Epithelial cell of proximal tubule (primary cell): ENCODE results near the gene DENND4A. TPM values are rescaled to one million over a fixed set of nuclear protein-coding genes. Genes with fewer than 3 reads are reported as not detected.

Experiments used
- DNase-seq: peaks from one replicate; pipeline ENCODE4 v3.0.0-alpha.2; 2011; ENCODE audit warnings: low read depth
- H3K4me3 ChIP-seq: 2 replicates; pipeline ENCODE4 v1.5.1; 2011; ENCODE audit warnings: low read depth, mild to moderate bottlenecking, low read length
- total RNA-seq: library from RNA; depleted of rRNA; stranded (reverse); fragments of >200 nt; gene quantifications from 2 replicates; pipeline ENCODE4 v1.2.3, GENCODE V29; 2015
- TF ChIP-seq, protein P1 (sequence below): conservative IDR thresholded peaks from 2 replicates; pipeline ENCODE4 v1.5.1; 2012; ENCODE audit warnings: low read depth, mild to moderate bottlenecking, low read length

Gene DENND4A
- total RNA-seq, 1 donor from 2014 or later: 5.2 TPM

DNA sequence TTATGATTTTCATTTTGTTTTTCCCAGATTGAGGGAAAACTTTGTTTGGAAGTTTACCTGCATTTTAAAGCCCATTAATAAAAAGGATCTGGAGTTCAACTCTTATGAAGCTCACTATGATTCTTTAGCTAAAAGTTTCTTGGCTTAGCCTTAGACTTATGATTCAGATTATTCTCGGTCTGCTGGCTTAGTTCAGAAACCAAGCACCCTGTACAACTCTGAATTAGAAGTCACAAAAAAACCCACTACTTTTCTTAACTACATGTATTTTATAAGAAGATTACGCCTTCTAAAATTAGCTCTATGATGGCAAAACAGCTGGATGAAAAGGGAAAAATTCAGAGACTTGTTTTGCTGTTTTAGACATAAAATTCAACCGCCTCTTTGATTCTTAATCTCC lies 14.3 kb upstream of the DENND4A start:
- TF ChIP-seq, protein P1, sequence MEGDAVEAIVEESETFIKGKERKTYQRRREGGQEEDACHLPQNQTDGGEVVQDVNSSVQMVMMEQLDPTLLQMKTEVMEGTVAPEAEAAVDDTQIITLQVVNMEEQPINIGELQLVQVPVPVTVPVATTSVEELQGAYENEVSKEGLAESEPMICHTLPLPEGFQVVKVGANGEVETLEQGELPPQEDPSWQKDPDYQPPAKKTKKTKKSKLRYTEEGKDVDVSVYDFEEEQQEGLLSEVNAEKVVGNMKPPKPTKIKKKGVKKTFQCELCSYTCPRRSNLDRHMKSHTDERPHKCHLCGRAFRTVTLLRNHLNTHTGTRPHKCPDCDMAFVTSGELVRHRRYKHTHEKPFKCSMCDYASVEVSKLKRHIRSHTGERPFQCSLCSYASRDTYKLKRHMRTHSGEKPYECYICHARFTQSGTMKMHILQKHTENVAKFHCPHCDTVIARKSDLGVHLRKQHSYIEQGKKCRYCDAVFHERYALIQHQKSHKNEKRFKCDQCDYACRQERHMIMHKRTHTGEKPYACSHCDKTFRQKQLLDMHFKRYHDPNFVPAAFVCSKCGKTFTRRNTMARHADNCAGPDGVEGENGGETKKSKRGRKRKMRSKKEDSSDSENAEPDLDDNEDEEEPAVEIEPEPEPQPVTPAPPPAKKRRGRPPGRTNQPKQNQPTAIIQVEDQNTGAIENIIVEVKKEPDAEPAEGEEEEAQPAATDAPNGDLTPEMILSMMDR: no peak
- H3K4me3 ChIP-seq: no peak overlapping the region
- no peak for DNase-seq

DNA sequence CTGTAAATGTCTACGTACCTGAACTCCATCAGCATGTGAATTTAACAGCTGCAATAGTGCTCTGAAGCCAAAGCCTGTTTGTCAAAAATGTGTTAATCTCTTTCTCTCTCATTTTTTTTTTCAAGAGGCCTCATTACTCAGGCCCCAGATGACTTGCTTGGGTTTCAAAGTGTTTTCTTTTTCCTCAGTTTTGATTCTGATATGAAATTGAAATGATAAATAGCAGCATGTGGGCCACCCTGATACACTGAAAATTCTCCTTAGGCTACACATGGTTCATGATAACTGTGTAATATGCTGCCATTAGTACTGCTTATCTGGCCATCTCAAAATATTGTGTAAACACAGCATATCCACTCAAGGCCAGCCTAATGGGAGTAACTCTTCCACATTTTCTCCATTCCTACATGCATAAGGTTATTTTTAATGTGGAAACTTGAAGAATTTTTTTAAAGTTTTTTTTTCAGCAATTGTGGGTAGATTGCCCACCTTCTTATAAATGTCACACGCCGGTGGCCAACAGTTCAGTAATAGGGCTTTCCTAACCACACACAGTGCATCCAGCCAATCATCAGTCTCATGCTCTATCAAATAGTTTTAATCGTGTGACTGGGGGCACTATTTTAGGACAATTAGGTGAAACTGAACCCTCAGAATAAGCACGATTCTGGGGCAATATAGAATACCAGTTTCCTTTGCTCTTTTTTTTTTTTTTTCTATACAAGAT lies 13.1 kb upstream of the DENND4A start:
- no peak overlapping the region for H3K4me3 ChIP-seq
- no peak for DNase-seq
- TF ChIP-seq, protein P1: no peak

DNA sequence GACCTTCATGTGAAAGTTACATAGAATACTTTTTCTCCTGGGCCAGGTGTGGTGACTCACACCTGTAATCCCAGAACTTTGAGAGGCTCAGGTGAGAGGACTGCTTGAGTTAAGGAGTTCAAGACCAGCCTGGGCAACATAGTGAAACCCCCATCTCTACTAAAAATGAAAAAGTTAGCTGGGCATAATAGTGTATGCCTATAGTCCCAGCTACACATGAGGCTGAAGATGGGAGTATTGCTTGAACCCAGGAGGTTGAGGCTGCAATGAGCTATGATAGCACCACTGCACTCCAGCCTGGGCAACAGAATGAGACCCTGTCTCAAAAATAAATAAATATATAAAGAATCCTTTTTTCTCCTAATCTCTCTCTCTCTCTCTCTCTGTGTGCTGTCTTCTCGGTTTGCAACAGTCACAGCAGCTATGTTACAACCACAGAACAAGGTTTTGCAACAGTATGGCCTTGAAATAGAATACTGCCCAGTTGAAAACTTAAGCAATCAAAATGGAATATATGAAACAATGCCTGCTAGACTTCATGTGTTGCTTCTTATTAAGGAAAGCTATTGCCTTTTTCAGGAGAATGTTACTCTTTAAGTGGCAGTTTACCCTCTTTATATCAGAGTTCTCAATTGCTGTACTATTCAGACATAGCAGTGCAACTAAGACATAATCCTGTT lies 12.3 kb upstream of the DENND4A start:
- no peak overlapping the region for H3K4me3 ChIP-seq
- TF ChIP-seq, protein P1: no peak
- no peak for DNase-seq

DNA sequence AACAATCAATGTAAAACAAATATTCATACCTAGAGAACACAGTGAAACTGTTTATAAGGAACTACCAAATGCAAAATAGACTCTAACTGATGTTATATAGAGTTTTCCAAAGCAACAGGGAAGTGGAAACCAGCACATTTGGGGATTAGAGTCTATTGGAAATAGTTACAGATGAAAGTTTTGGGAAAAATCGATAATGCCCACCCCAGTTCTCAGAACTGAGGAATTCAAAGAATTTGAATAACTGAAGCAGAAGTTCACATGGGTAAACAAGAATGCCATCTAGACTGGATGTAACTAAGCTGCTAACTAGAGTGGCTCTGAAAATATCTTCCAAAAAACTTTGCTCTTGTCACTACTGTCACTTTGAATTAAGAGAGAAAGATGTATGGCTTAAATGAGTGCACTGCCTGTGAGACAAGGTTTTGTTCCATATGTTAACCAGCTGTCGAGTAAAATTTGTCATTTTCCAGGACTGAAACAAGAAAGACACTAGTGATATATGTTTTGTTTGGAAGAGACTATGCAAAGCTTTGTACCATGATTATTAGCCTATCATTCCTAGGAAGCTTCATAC lies 9.2 kb upstream of the DENND4A start:
- no peak for DNase-seq
- TF ChIP-seq, protein P1: no peak
- no peak overlapping the region for H3K4me3 ChIP-seq

DNA sequence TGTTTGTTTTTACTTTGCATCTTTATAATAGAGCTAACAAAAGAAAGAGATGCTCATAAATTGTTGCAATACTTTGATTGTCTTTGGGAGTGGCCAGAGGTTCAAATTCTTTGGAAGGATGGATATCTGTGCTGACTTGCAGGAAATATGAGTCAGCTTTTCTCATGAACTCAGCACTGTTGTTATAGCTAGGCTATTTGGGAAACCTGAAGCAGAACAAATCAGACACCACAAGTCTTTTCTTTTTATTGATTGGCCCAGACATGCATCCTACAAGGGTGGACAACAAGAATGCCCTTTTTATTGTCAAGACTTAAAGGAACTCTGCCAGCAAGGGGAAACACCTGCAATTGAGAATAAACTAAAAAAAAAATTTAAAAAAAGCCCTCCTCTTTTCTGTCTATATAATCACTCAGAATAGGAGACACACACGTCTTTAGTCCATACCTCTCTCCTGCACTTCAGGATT lies 4.6 kb upstream of the DENND4A start:
- no peak overlapping the region for H3K4me3 ChIP-seq
- TF ChIP-seq, protein P1: no peak
- peak; percentile 43 for DNase-seq

DNA sequence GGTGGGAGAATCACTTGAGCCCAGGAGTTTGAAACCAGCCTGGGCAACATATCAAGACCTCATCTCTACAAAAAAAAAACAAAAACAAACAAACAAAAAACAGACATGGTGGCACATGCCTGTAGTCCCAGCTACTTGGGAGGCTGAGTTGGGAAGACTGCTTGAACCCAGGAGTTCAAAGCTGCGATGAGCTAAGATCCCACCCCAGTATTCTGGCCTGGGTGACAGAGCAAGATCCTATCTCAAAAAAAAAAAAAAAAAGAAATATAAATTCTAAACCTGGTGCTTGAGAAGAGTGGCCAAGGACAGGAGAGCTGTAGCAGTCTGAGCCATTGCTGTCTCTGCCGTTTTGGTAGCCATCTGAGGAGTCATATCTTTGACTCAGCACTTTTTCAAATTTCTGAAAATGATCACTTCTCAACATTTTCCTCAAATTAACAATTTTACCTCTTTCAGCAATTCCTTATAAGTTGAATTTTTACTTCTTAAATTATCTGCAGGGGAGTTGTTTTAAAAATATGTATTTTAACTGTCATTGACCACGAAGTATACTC lies 3.6 kb upstream of the DENND4A start:
- no peak overlapping the region for H3K4me3 ChIP-seq
- TF ChIP-seq, protein P1: no peak
- no peak for DNase-seq
